Right renal cortex interstitium (tissue), 3 donors: ENCODE results near the gene RAD9B. TPM values are rescaled to one million over a fixed set of nuclear protein-coding genes. Genes with fewer than 3 reads are reported as not detected.
"Not testable (repeated sequence)": the region's sequence is repeated elsewhere in the genome, so short reads cannot be mapped to it uniquely, and the experiment has no call there.

ENCODE experiments used
- DNase-seq, 3 donors: peaks; one replicate each; pipeline ENCODE4 v3.0.0-alpha.2; 2013; ENCODE audit warnings: low read depth in 3 of 3, low spot score in 2 of 3
- polyA plus RNA-seq, 3 donors: library from polyadenylated mRNA; unstranded; fragments of 120-200 nt; gene quantifications; one replicate each; pipeline ENCODE4 v1.2.1, GENCODE V29; 2013; ENCODE audit not compliant: insufficient read length in 3 of 3

The RAD9B gene
- polyA plus RNA-seq: 1 to 10 TPM; 1.1 to 1.5 (median 1.2) TPM

- DNase-seq: peak; percentile 93 to 97 (median 93)
Observed at GRCh38 chr12:110501752-110502738, at the start of gene RAD9B, which contains the start of gene VPS29. Gene RAD9B (plus strand): TSS chr12:110502331. CDS start chr12:110502338, 7 bp downstream. Gene VPS29 (minus strand): TSS chr12:110502111. CDS start chr12:110502051, 60 bp downstream.

DNA sequence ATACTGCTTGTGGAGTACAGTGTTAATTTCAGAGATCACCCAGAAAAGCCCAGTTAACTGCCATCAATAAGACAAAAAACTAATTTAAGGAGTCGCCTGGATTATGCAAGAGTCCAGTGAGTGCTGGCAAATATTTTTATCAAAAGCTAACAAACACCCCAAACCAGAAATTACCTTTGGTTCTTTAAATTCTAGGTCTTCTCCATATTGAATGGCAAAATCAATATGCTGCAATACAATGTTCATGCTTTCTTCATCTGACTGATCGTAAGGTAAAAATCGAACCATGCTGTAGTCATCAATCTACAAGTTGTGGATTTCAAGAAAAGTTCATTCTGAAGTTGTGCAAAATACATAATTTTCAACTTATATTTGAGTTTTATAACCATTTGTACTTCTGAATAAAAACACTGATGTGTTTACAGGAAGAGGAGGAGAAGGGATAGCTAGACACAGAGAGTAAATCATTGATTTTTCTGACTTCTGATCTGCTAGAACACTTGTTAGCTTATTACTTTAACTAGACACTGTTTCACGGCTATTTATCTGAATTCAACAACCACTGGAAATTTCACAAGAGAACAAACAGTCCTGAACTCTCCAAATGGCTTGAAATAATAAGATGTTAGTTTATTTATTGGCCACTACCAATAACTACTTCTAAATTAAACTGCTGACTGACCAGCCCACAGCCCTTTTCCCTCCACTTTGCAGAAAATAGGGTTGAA, 48.4 kb upstream of the RAD9B start:
- DNase-seq: no peak

GRCh38 chr12:110458756-110459155, 43.4 kb upstream of the RAD9B start:
- DNase-seq: no peak

DNA sequence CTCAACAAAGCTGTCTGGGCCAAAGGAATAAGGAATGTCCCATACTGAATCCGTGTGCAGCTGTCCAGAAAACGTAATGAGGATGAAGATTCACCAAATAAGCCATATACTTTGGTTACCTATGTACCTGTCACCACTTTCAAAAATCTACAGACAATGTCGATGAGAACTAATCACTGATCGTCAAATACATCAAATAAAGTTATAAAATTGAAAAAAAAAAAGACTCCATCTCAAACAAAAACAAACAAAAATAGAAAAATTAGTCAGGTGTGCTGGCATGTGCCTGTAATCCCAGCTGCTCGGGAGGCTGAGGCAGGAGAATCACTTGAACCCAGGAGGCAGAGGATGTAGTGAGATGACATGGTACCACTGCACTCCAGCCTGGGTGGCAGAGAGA, 40.9 kb upstream of the RAD9B start:
- not testable (repeated sequence) for DNase-seq

DNA sequence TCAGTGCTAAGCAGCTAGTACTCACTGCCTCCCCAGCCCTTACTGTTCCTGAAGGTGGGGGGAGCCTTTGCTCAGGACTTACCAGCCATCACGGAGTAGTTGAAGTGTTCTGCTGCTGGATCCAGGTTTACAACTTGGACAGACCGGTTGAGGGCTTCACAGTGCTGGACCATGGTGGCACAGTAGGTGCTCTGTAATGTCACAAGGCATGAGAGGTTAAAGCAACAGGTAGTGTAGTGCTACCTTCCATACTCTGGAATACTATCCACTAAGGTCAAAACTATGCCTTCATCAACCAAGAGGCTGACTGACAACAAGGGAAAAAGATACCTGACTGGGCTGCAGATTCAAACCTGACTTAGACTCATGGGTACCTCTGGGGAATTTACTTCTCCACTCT, 37.1 kb upstream of the RAD9B start:
- no peak for DNase-seq

- DNase-seq: not testable (repeated sequence)
Observed at GRCh38 chr12:110465765-110466164, 36.4 kb upstream of the RAD9B start.

- no peak for DNase-seq
Observed at GRCh38 chr12:110466791-110467190, 35.3 kb upstream of the RAD9B start.

DNA sequence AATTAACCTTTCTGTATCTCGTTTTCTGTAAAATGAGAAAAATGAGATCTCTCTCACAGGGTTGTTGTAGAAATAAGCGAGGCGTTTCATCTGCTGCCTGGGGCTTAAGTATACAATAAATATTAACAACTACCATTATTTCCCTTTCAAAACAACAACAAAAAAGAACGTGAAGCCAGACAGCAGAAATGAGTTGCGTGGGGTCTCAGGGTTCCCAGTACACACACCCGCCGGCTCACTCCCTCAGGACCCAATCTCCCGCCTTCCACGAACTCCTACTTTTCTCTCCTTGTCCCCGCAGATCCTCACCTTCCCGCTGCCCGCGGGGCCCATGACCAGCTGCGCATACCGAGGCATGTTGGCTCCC, 34.3 kb upstream of the RAD9B start:
- DNase-seq: peak in 1 of 3 donors; percentile 13

DNA sequence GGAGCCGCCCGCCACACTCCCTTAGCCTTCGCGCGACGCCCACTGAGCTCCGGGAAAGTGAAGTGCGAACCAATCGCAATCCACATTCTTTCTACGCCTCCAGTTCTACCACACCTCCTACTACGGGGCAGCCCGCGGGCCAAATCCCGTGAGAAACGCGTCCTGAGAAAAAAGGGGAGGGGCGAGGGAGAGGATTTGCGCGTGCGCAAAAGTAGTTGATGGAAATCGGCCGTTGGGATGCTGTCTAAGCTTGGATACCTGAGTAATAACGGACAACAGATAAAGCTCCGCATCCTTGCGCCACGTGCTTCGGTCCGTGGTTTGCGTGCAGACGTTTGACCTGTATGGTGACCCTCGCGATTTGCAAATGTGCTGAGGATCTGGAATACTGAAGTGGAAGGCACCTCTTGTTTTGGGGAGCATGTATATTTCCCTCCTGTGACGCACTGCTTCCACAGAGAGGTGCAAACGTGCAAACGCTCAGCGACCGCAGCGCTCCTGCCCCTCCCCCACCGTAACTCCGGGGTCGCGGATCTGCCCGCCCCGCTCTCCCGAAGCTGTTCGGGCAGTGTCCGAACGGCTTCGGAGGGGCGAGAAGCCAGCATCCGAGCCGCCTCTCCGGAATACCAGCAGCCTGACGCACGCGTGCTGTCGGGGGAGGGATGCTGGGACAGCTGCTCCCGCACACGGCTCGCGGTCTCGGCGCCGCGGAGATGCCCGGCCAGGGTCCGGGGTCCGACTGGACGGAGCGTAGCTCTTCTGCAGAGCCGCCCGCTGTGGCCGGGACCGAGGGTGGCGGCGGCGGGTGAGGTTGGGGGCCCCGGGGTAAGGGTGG, 33.7 kb upstream of the RAD9B start, which contains the start of the genes FAM216A and GPN3:
FAM216A (plus strand) TSS at position 632 of the 835 bp plus-strand sequence; CDS start at position 663, 31 bp downstream.
GPN3 (minus strand) TSS at position 44 of the 835 bp plus-strand sequence. CDS start 54 bp downstream, outside the sequence.
- peak; percentile 97 for DNase-seq

GRCh38 chr12:110475426-110475825, 26.7 kb upstream of the RAD9B start:
- no peak for DNase-seq

DNA sequence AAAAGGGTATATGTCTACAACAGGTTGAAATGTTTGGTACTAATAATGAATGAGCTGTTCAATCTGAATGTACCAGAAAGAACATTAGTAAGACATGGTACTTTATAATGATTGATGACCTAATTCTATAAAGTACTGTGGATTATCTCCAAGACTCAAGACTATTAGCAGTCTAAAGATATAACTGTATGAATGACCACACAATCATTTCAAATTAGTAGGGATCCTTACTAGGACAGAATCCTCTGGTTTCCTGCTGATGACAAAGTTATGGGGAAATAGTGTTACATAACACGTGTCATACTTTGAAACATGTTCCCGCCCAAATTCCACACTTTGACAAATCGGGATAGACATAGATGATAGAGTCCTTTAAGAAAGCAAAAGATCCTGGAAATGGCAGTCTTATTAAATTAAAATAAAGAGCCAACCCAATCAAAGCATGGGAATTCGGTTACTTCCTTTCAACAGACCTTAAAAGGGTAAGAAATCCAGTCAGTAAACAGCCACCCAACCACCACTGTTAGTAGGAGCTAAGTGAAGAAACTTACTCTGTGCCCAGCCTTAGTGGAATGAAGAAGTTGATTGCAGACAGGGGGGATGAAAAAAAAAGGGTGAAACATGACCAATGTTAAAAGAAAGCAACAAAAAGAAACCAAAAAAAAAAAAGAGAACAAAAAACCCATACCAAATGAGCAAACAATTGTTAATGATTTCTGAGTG, 3.0 kb upstream of the RAD9B start:
- DNase-seq: no peak

DNA sequence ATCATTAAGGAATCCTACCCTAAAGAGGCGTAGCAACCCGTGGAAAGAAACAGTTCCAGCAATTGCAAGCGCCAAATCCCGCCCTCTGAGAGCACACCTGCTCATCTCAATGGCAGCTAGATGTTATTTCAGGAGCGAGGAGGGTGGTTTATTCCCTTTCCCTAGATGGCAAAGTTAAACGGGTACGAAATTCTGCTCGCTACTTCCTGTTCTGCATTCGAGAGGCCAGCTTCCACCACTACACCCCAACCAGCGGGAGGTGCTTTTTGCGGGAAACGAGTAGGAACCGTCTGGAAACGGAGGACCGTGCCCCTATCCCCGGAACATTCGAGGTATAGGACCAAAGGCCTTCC, 756 bp upstream of the RAD9B start:
- DNase-seq: peak in 2 of 3 donors; percentile 17 to 27

- no peak for DNase-seq
Observed at GRCh38 chr12:110503432-110503831, 1.3 kb downstream of the RAD9B start.

GRCh38 chr12:110505332-110505731, 3.2 kb downstream of the RAD9B start:
- DNase-seq: no peak

DNA sequence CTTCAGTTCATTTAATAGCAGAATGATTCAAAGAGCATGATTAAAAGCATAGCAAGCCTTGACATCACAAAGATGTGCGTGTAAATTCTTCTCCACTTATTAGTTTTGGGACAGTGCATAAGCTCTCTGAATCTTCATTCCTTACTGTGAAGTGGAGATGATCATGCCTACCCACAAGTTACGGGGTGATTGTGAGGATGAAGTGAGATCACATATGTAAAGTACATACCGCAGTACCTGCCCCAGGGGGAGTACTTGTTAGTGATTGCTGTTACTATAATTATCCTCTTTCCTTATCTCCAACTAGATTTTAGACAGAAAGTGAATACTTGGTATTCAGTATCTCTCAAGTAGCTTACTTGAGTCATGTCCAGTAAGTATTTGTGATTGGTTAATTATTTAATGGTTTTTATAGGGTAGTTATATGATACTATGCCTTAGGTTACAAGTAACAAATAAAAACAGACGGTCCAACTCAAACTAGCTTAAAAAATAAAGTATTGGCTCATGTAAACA, 6.0 kb downstream of the RAD9B start:
- DNase-seq: no peak

DNA sequence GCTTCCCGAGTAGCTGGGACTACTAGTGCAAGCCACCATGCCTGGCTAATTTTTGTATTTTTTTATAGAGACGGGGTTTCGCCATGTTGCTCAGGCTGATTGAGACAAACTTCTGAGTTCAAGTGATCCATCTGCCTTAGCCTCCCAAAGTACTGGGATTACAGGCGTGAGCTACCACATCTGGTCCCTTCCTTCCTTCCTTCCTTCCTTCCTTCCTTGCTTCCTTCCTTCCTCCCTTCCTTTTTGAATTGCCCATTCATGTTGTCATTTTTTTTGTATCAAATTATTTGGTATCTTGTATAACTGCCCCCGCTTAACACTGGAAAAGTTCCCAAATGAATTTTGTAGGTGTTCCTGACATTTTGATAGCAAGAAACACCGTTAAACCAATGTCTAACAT, 11.7 kb downstream of the RAD9B start:
- no peak for DNase-seq

GRCh38 chr12:110514363-110514762, 12.2 kb downstream of the RAD9B start:
- DNase-seq: no peak

DNA sequence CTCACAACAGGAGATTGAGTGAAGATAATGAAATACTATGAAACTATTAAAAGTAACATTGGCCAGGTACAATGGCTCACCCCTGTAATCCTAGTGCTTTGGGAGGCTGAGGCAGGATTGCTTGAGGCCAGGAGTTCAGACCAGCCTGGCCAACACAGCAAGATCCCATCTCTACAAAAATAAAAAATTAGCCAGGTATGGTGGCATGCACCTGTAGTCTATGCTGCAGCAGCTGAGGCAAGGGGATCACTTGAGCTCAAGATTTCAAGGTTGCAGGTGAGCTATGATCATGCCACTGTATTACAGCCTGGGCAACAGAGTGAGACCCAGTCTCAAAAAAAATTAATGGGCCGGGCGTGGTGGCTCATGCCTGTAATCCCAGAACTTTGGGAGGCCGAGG, 14.9 kb downstream of the RAD9B start:
- DNase-seq: no peak

- DNase-seq: not testable (repeated sequence)
Observed at GRCh38 chr12:110518014-110518413, 15.9 kb downstream of the RAD9B start.
